AG04449 (cell line): ENCODE measurements around the gene MSI2.

Experiments used
- CTCF ChIA-PET: fragments of 350-600 bp; formaldehyde crosslinking; extraction: SDS; loops from one replicate; lab custom pipeline; 2021; ENCODE audit warnings: antibody characterized with exemption; lab: Yijun Ruan, JAX
- POLR2A ChIA-PET: fragments of 400-600, 350-600 bp; formaldehyde crosslinking; extraction: SDS; loops from one replicate; lab custom pipeline; 2020; ENCODE audit warnings: antibody characterized with exemption, inconsistent platforms; lab: Yijun Ruan, JAX
- DNase-seq: peaks from one replicate; pipeline ENCODE4 v3.0.0-alpha.2; 2010; ENCODE audit warnings: low read depth, low spot score
- H3K4me3 ChIP-seq: 2 replicates; pipeline ENCODE4 v1.5.1; 2011; ENCODE audit warnings: low read depth, mild to moderate bottlenecking, control low read depth, low read length
- CTCF ChIP-seq: IDR thresholded peaks from one replicate; pipeline ENCODE4 v1.5.1; 2011; ENCODE audit warnings: mild to moderate bottlenecking, moderate library complexity, low read length, control low read depth, inconsistent platforms; ENCODE audit not compliant: insufficient read depth; ENCODE audit errors: missing control alignments

MSI2 gene

GRCh38 chr17:57576744-57577143 lies 320.4 kb downstream of the MSI2 start:
- CTCF ChIA-PET: interaction anchor here (1.1 to 2.6 kb wide), 2 partner anchors 10 to 22 kb away, joined by 3 to 27 read pairs; no protein-coding TSS in a partner anchor

GRCh38 chr17:57577751-57578607 lies 321.7 kb downstream of the MSI2 start:
- ChIA-PET CTCF (interaction anchor here (0.5 to 2.6 kb wide), 7 partner anchors 9 to 335 kb away, joined by 3 to 27 read pairs (median 6); no protein-coding TSS in a partner anchor), POLR2A (no interaction called here)
- no peak for TF ChIP-seq CTCF
- peak overlapping the region; percentile 12; the same call in 1 of the 2 replicates for H3K4me3 ChIP-seq
- no peak for DNase-seq

More at GRCh38 chr17:57576744-57577143, 320.4 kb downstream of the MSI2 start:
- POLR2A ChIA-PET: no interaction called here
- H3K4me3 ChIP-seq: no peak overlapping the region
- DNase-seq: no peak
- no peak for TF ChIP-seq CTCF

GRCh38 chr17:57578608-57579225 lies 322.4 kb downstream of the MSI2 start:
- ChIA-PET CTCF (interaction anchor here (0.7 to 2.6 kb wide), 6 partner anchors 9 to 335 kb away, joined by 3 to 27 read pairs (median 6); no protein-coding TSS in a partner anchor), POLR2A (no interaction called here)
- no peak for TF ChIP-seq CTCF
- DNase-seq: no peak
- H3K4me3 ChIP-seq: no peak overlapping the region

GRCh38 chr17:57579245-57579644 lies 322.9 kb downstream of the MSI2 start:
- TF ChIP-seq CTCF: no peak
- POLR2A ChIA-PET: no interaction called here
- CTCF ChIA-PET: interaction anchor here (0.7 to 2.6 kb wide), 4 partner anchors 10 to 336 kb away, joined by 3 to 27 read pairs (median 9); no protein-coding TSS in a partner anchor
- H3K4me3 ChIP-seq: no peak overlapping the region
- DNase-seq: no peak

GRCh38 chr17:57580055-57580739 lies 323.9 kb downstream of the MSI2 start:
- no peak for TF ChIP-seq CTCF
- ChIA-PET POLR2A (no interaction called here), CTCF (interaction anchor here (1.2 to 2.1 kb wide), 2 partner anchors 18 to 92 kb away, joined by 3 to 9 read pairs; no protein-coding TSS in a partner anchor)
- no peak overlapping the region for H3K4me3 ChIP-seq
- no peak for DNase-seq
